PFSK-1 (cell line): ENCODE data around the gene PHACTR3.

Experiments
- REST ChIP-seq, 2 experiments: IDR thresholded peaks; 2 replicates each; pipeline versions ENCODE4 v1.6.1 to v1.8.0; 2011 to 2012; ENCODE audit warnings: low read depth in 2 of 2, low read length in 2 of 2, control low read depth in 1 of 2, inconsistent platforms in 1 of 2, mild to moderate bottlenecking in 1 of 2, moderate library complexity in 1 of 2; ENCODE audit not compliant: insufficient read depth in 1 of 2
- TAF1 ChIP-seq: IDR thresholded peaks from 2 replicates; pipeline ENCODE4 v1.6.1; 2012; ENCODE audit warnings: low read length, control low read depth, borderline replicate concordance; ENCODE audit not compliant: insufficient read depth

- no peak for TF ChIP-seq REST (IDR thresholded peaks at IDR 0.05; ENCODE audit: insufficient read depth in 1 of 2, low read depth in 2 of 2, low read length in 2 of 2)
- no peak for TF ChIP-seq TAF1
Observed at GRCh38 chr20:59591061-59591460, 13.3 kb upstream of the PHACTR3 start.
